Lower leg skin (tissue), 4 donors: ENCODE results near the gene SPON1. TPM values are rescaled to one million over a fixed set of nuclear protein-coding genes. Genes with fewer than 3 reads are reported as not detected.

Source experiments
- DNase-seq, 2 donors: peaks; one replicate each; pipeline ENCODE4 v3.0.0-alpha.2; 2019; ENCODE audit warnings: low spot score in 2 of 2
- H3K4me3 ChIP-seq: fragments of 200-600 bp; sonication (generic); 2 replicates; pipeline ENCODE4 v1.5.1; 2017; ENCODE audit warnings: mild to moderate bottlenecking, low read depth; ENCODE audit not compliant: poor library complexity, severe bottlenecking
- CTCF ChIP-seq, 3 donors: fragments of 450-650 bp; IDR thresholded peaks; one replicate each; pipeline ENCODE4 v1.5.1; 2016; ENCODE audit warnings: antibody characterized with exemption in 3 of 3, mild to moderate bottlenecking in 3 of 3, moderate library complexity in 2 of 3
- POLR2A ChIP-seq, 2 donors: fragments of 450-650 bp; IDR thresholded peaks; one replicate each; pipeline ENCODE4 v1.6.1; 2016 to 2017; ENCODE audit warnings: antibody characterized with exemption in 2 of 2, mild to moderate bottlenecking in 1 of 2, moderate library complexity in 1 of 2
- WGBS, 2 donors: methylation state at CpG; one replicate each; pipeline ENCODE4 v1.1.5; 2018; 5-methylcytosine and 5-hydroxymethylcytosine counted together
- intact Hi-C: fragments of 100-400 bp; cut with DNase I; formaldehyde crosslinking; loops from one replicate; pipeline ENCODE4 v1.15.0; 2023; ENCODE audit warnings: low total_unique reads
- total RNA-seq, 4 donors: library from RNA; depleted of rRNA; stranded (reverse); fragments of >200 nt; gene quantifications; one replicate each; pipeline ENCODE4 v1.1.0, GENCODE V29; 2016

SPON1 gene
- total RNA-seq, 4 donors from 2014 or later = 3.8 to 12.3 (median 5.1) TPM

DNA sequence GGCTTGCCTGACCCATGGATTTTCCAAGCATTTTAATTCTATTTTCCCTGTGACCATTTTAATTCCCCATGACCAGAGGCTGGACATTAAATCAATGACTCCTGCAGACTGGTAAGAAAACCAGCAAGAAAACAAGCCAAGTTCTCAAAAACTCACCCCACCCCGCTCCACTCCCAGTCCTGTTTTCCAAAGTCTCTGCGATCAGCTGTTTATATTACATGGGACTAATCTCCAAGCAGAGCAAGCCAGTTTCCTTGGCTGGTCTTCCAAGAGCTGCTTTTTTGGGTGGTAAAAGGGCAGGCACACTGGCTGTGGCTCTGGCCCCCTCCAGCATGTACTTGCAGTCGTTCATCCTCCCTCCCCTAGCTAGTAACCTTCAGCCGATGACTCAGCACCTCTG is 298.5 kb downstream of the SPON1 start:
- DNase-seq = no peak
- 65 to 71% methylated on average over 4 of the region's 4 CpGs for WGBS, 2 donors
- no peak overlapping the region for H3K4me3 ChIP-seq
- intact Hi-C loops = no loop called here
- TF ChIP-seq CTCF (IDR thresholded peaks at IDR 0.05) (no peak), POLR2A (IDR thresholded peaks at IDR 0.05) (no peak)

DNA sequence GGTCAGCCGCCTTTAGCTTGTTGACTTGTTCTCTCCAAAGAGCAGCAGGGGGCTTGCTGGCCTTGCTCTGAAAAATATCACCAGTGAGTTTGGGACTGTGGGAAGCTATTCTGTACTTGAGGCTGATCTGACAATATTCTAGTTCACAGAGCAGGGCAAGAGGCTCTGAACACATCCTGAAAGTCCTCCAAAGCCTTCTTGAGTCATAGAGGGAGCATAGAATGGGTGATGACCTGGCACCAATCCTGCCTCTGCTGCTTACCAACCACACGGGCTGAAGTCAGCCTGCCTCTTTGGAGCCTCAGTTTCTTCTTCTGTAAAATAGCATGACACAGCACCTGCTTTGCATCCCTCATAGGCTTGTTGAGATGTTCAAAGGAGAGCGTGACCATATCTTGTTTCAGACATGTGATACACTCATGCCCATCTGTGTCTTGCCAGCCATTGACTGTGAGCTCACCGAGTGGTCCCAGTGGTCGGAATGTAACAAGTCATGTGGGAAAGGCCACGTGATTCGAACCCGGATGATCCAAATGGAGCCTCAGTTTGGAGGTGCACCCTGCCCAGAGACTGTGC is 299.8 kb downstream of the SPON1 start:
- no peak overlapping the region for H3K4me3 ChIP-seq
- TF ChIP-seq POLR2A (IDR thresholded peaks at IDR 0.05) (no peak), CTCF (IDR thresholded peaks at IDR 0.05) (no peak)
- WGBS, 2 donors = 87 to 89% methylated on average over 8 of the region's 8 CpGs

GRCh38 chr11:14264966-14265365 is 302.4 kb downstream of the SPON1 start:
- no peak overlapping the region for H3K4me3 ChIP-seq
- intact Hi-C loops = no loop called here
- no peak for TF ChIP-seq POLR2A (IDR thresholded peaks at IDR 0.05)
- TF ChIP-seq CTCF (IDR thresholded peaks at IDR 0.05) = no peak
- no peak for DNase-seq
- 98 to 100% methylated on average over 2 of the region's 2 CpGs for WGBS, 2 donors

More for the DNA sequence above, 299.8 kb downstream of the SPON1 start:
- intact Hi-C loops = no loop called here
- no peak for DNase-seq

- 82 to 88% methylated on average over 1 of the region's 1 CpG for WGBS, 2 donors
- TF ChIP-seq CTCF (IDR thresholded peaks at IDR 0.05) = no peak
- TF ChIP-seq POLR2A (IDR thresholded peaks at IDR 0.05) = no peak
- no peak overlapping the region for H3K4me3 ChIP-seq
- intact Hi-C loops = no loop called here
- DNase-seq = no peak
Observed at GRCh38 chr11:14266622-14267021, 304.1 kb downstream of the SPON1 start.

DNA sequence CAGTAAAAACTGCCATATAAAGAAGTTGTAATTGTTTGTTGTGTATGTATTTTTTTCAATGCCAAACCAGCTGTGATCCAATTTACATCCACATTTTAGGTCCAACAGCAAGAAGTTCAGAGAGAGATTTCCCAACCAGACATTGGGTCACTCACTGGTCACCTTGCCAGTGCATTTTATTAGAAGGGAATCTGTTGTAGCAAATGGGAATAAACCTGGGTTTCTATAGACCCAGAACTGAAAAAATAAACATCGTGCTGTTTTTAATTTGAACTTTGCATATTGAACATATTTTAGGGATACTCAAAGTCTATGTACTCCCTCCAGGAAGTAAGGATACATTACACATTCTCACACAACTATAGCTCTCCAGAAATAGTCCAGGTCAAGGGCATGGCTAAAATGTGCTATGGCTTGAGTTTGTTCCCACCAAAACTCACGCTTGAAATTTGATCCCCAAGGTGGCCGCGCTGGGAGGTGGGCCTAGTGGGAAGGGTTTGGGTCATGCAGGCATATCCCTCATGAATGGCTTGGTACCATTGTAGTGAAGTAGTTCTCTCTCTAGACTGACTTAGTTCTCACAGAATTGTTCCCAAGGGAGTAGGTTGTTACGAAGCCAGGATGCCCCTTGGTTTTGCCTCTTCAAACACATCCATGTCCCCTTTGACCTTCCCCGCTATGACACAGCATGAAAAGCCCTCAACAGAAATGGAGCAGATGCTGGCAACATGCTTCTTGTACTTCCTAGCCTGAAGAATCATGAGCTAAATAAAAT is 305.5 kb downstream of the SPON1 start:
- 87% methylated on average over 6 of the region's 6 CpGs for WGBS, 2 donors
- no peak for DNase-seq

More for the DNA sequence above, 305.5 kb downstream of the SPON1 start:
- TF ChIP-seq CTCF (IDR thresholded peaks at IDR 0.05) (no peak), POLR2A (IDR thresholded peaks at IDR 0.05) (no peak)
- no peak overlapping the region for H3K4me3 ChIP-seq
- intact Hi-C loops = no loop called here
